Neural cell (in vitro differentiated cells): ENCODE data around the gene SLCO2B1. TPM values are rescaled to one million over a fixed set of nuclear protein-coding genes. Genes with fewer than 3 reads are reported as not detected.

Experiments
- H2AFZ ChIP-seq: fragments of 200-600, 300-800 bp; sonication (generic), shearing (Covaris generic); 2 replicates; pipeline ENCODE4 v1.6.0; 2014; ENCODE audit warnings: low read depth, mild to moderate bottlenecking, antibody characterized with exemption, low read length, moderate library complexity
- H3F3A ChIP-seq: fragments of 200-600 bp; shearing (Covaris generic); 2 replicates; pipeline ENCODE4 v1.6.1; 2016; ENCODE audit warnings: mild to moderate bottlenecking, moderate library complexity, mixed read lengths, antibody characterized with exemption, low read length; ENCODE audit not compliant: insufficient read depth, poor library complexity, severe bottlenecking
- H3K27ac ChIP-seq: fragments of 200-600, 300-800 bp; sonication (generic), shearing (Covaris generic); 2 replicates; pipeline ENCODE4 v1.5.1; 2014; ENCODE audit warnings: mild to moderate bottlenecking, low read length, moderate library complexity
- H3K27me3 ChIP-seq: fragments of 300-800, 200-600 bp; sonication (generic), shearing (Covaris generic); 2 replicates; pipeline ENCODE4 v1.6.0; 2014; ENCODE audit warnings: mild to moderate bottlenecking, low read depth, low read length, moderate library complexity; ENCODE audit not compliant: insufficient read depth
- H3K36me3 ChIP-seq: fragments of 300-800, 200-600 bp; sonication (generic), shearing (Covaris generic); 2 replicates; pipeline ENCODE4 v1.5.1; 2014; ENCODE audit warnings: mild to moderate bottlenecking, antibody characterized with exemption, low read length, moderate library complexity; ENCODE audit not compliant: insufficient read depth
- H3K4me2 ChIP-seq: fragments of 300-800, 200-600 bp; sonication (generic), shearing (Covaris generic); 2 replicates; pipeline ENCODE4 v1.6.0; 2014; ENCODE audit warnings: mild to moderate bottlenecking, low read length
- H3K4me3 ChIP-seq: fragments of 300-800, 200-600 bp; sonication (generic), shearing (Covaris generic); 2 replicates; pipeline ENCODE4 v1.5.1; 2014; ENCODE audit warnings: mild to moderate bottlenecking, low read length, moderate library complexity
- H3K79me2 ChIP-seq: fragments of 200-600 bp; shearing (Covaris generic); replicated peaks from 2 replicates; pipeline ENCODE4 v1.6.0; 2014; ENCODE audit warnings: mild to moderate bottlenecking, low read length, moderate library complexity; ENCODE audit not compliant: insufficient read depth
- H3K9ac ChIP-seq: fragments of 300-800, 200-600 bp; sonication (generic), shearing (Covaris generic); 2 replicates; pipeline ENCODE4 v1.6.1; 2016; ENCODE audit warnings: mild to moderate bottlenecking, low read length, mixed read lengths
- H3K9me2 ChIP-seq: fragments of 200-600 bp; shearing (Covaris generic); 2 replicates; pipeline ENCODE4 v1.6.1; 2016; ENCODE audit warnings: mild to moderate bottlenecking, low read length, mixed read lengths; ENCODE audit not compliant: insufficient read depth
- H3K9me3 ChIP-seq: fragments of 200-600, 300-800 bp; sonication (generic), shearing (Covaris generic); 2 replicates; pipeline ENCODE4 v1.6.1; 2016; ENCODE audit warnings: mild to moderate bottlenecking, mixed run types, low read length, moderate library complexity, mixed read lengths
- H4K20me1 ChIP-seq: fragments of 200-600 bp; shearing (Covaris generic); 2 replicates; pipeline ENCODE4 v1.6.1; 2016; ENCODE audit warnings: mild to moderate bottlenecking, mixed run types; ENCODE audit not compliant: insufficient read depth
- EP300 ChIP-seq: fragments of 450-650 bp; conservative IDR thresholded peaks from 2 replicates; pipeline ENCODE4 v1.6.1; 2014; ENCODE audit warnings: antibody characterized with exemption, mild to moderate bottlenecking, moderate library complexity; ENCODE audit not compliant: poor library complexity, severe bottlenecking
- EZH2 ChIP-seq: fragments of 200-600, 300-800 bp; shearing (Covaris generic), sonication (generic); IDR thresholded peaks from 2 replicates; pipeline ENCODE4 v1.6.1; 2014; ENCODE audit warnings: antibody characterized with exemption, low read length, borderline replicate concordance, mild to moderate bottlenecking; ENCODE audit not compliant: insufficient read depth, poor library complexity, severe bottlenecking
- MXI1 ChIP-seq: fragments of 450-650 bp; conservative IDR thresholded peaks from 2 replicates; pipeline ENCODE4 v1.6.1; 2014; ENCODE audit warnings: antibody characterized with exemption, mild to moderate bottlenecking; ENCODE audit not compliant: poor library complexity, severe bottlenecking
- POLR2AphosphoS5 ChIP-seq: IDR thresholded peaks from 2 replicates; pipeline ENCODE4 v1.6.1; 2012
- RAD21 ChIP-seq: fragments of 450-650 bp; conservative IDR thresholded peaks from 2 replicates; pipeline ENCODE4 v1.6.1; 2014; ENCODE audit warnings: antibody characterized with exemption, mild to moderate bottlenecking, moderate library complexity
- SMC3 ChIP-seq: fragments of 450-650 bp; conservative IDR thresholded peaks from 2 replicates; pipeline ENCODE4 v1.6.1; 2014; ENCODE audit warnings: antibody characterized with exemption, mild to moderate bottlenecking, moderate library complexity; ENCODE audit not compliant: poor library complexity
- TAF1 ChIP-seq: IDR thresholded peaks from 2 replicates; pipeline ENCODE4 v1.6.1; 2012; ENCODE audit warnings: low read depth
- polyA plus RNA-seq: library from polyadenylated mRNA; depleted of rRNA; stranded (reverse); fragments of >200 nt; gene quantifications from 2 replicates; pipeline ENCODE4 v1.2.3, GENCODE V29; 2014
- TF ChIP-seq, protein P1 (sequence below): fragments of 450-650 bp; IDR thresholded peaks from 2 replicates; pipeline ENCODE4 v1.5.1; 2014; ENCODE audit warnings: antibody characterized with exemption, mild to moderate bottlenecking, moderate library complexity; ENCODE audit not compliant: poor library complexity, severe bottlenecking
- TF ChIP-seq, protein P2 (sequence below): IDR thresholded peaks from 2 replicates; pipeline ENCODE4 v1.6.1; 2012; ENCODE audit warnings: borderline replicate concordance

The SLCO2B1 gene
- polyA plus RNA-seq, 1 donor from 2014 or later: not detected

DNA sequence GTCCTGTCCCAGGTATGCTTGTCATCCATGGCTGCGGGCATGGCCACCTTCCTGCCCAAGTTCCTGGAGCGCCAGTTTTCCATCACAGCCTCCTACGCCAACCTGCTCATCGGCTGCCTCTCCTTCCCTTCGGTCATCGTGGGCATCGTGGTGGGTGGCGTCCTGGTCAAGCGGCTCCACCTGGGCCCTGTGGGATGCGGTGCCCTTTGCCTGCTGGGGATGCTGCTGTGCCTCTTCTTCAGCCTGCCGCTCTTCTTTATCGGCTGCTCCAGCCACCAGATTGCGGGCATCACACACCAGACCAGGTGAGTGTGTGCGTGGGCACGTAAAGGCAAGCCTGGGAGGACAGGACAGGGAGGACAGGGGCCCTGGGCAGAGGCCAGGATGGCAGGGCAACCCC lies 42.4 kb downstream of the SLCO2B1 start:
- Histone ChIP-seq H3K27me3 (no peaks in the 10 kb centered on the region), H3K79me2 (no peaks in the 10 kb centered on the region), H2AFZ (no peak overlapping the region), H3K9me3 (no peaks in the 10 kb centered on the region), H3K4me3 (no peak overlapping the region), H3K9me2 (no peaks in the 10 kb centered on the region), H3K36me3 (no peaks in the 10 kb centered on the region), H4K20me1 (no peaks in the 10 kb centered on the region), H3K4me2 (no peak overlapping the region), H3K27ac (no peak overlapping the region), H3F3A (no peaks in the 10 kb centered on the region), H3K9ac (no peak overlapping the region)
- TF ChIP-seq, protein P1, sequence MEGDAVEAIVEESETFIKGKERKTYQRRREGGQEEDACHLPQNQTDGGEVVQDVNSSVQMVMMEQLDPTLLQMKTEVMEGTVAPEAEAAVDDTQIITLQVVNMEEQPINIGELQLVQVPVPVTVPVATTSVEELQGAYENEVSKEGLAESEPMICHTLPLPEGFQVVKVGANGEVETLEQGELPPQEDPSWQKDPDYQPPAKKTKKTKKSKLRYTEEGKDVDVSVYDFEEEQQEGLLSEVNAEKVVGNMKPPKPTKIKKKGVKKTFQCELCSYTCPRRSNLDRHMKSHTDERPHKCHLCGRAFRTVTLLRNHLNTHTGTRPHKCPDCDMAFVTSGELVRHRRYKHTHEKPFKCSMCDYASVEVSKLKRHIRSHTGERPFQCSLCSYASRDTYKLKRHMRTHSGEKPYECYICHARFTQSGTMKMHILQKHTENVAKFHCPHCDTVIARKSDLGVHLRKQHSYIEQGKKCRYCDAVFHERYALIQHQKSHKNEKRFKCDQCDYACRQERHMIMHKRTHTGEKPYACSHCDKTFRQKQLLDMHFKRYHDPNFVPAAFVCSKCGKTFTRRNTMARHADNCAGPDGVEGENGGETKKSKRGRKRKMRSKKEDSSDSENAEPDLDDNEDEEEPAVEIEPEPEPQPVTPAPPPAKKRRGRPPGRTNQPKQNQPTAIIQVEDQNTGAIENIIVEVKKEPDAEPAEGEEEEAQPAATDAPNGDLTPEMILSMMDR: no peak
- TF ChIP-seq POLR2AphosphoS5: no peak
- TF ChIP-seq, protein P2, sequence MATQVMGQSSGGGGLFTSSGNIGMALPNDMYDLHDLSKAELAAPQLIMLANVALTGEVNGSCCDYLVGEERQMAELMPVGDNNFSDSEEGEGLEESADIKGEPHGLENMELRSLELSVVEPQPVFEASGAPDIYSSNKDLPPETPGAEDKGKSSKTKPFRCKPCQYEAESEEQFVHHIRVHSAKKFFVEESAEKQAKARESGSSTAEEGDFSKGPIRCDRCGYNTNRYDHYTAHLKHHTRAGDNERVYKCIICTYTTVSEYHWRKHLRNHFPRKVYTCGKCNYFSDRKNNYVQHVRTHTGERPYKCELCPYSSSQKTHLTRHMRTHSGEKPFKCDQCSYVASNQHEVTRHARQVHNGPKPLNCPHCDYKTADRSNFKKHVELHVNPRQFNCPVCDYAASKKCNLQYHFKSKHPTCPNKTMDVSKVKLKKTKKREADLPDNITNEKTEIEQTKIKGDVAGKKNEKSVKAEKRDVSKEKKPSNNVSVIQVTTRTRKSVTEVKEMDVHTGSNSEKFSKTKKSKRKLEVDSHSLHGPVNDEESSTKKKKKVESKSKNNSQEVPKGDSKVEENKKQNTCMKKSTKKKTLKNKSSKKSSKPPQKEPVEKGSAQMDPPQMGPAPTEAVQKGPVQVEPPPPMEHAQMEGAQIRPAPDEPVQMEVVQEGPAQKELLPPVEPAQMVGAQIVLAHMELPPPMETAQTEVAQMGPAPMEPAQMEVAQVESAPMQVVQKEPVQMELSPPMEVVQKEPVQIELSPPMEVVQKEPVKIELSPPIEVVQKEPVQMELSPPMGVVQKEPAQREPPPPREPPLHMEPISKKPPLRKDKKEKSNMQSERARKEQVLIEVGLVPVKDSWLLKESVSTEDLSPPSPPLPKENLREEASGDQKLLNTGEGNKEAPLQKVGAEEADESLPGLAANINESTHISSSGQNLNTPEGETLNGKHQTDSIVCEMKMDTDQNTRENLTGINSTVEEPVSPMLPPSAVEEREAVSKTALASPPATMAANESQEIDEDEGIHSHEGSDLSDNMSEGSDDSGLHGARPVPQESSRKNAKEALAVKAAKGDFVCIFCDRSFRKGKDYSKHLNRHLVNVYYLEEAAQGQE: no peak
- TF ChIP-seq EZH2: no peak

DNA sequence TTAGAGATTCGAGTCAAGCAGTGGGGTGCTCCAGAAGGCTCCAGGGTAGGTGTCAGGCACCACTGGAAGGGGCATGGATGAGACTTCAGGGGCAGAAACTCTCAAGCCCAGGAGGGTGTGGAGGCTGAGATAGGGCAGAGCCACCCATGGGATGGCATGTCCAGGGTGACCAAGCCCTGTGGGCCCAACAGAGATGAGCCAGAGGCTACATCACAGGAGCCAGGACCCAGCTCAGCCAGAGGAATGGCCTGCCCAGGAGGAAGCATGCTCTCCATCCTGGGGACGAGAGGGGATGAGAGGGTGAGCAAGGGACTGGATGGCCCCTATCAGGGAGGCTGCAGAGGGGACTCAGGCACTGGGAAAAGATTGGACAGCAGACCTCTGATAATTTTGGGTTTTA lies 42.8 kb downstream of the SLCO2B1 start:
- no peak overlapping the region for H3K9ac ChIP-seq
- no peaks in the 10 kb centered on the region for H3K9me3 ChIP-seq
- no peak overlapping the region for H3K4me2 ChIP-seq
- H4K20me1 ChIP-seq: no peaks in the 10 kb centered on the region
- no peak overlapping the region for H3K4me3 ChIP-seq
- H3K9me2 ChIP-seq: no peaks in the 10 kb centered on the region
- H3K27me3 ChIP-seq: no peaks in the 10 kb centered on the region
- no peak overlapping the region for H2AFZ ChIP-seq
- no peak overlapping the region for H3K27ac ChIP-seq
- no peaks in the 10 kb centered on the region for H3K36me3 ChIP-seq
- no peaks in the 10 kb centered on the region for H3F3A ChIP-seq
- TF ChIP-seq TAF1 (no peak), RAD21 (no peak), EP300 (no peak), SMC3 (no peak), POLR2AphosphoS5 (no peak), MXI1 (no peak), EZH2 (no peak)
- TF ChIP-seq, protein P1: no peak
- TF ChIP-seq, protein P2: no peak
- H3K79me2 ChIP-seq: no peaks in the 10 kb centered on the region
